ENCODE results near the gene NGF.

DNA sequence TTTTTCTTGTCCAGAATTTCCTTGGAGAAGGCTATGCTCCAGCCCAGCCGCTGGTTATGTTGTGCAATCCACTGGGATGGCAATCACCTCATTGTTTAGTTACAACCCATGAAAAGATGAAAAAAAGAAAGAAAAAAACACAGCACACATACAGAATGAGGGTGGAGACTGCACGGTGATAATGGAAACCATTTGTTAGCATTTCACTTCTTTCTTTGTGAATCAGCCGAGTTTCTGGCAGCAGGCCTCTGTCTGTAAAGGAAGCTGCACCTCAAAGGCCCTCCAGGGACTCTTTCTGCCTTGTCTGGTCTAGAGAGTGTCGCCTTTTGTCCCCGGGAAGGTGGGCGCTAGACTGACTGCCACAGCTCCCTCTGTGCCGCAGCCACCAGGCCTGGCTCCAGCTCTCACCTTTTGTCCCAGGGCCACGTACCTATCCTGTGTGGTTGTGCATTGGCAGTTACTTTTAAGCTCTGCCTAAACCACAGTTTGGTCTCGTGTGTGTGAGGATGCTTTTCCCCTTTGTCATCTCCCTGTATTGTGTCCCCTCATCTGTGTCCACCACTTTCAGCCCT lies 35.6 kb downstream of the NGF start:
- TF ChIP-seq, protein P1, sequence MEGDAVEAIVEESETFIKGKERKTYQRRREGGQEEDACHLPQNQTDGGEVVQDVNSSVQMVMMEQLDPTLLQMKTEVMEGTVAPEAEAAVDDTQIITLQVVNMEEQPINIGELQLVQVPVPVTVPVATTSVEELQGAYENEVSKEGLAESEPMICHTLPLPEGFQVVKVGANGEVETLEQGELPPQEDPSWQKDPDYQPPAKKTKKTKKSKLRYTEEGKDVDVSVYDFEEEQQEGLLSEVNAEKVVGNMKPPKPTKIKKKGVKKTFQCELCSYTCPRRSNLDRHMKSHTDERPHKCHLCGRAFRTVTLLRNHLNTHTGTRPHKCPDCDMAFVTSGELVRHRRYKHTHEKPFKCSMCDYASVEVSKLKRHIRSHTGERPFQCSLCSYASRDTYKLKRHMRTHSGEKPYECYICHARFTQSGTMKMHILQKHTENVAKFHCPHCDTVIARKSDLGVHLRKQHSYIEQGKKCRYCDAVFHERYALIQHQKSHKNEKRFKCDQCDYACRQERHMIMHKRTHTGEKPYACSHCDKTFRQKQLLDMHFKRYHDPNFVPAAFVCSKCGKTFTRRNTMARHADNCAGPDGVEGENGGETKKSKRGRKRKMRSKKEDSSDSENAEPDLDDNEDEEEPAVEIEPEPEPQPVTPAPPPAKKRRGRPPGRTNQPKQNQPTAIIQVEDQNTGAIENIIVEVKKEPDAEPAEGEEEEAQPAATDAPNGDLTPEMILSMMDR (IDR thresholded peaks at IDR 0.05; ENCODE audit: borderline replicate concordance, extremely low read depth, low read length, poor library complexity, severe bottlenecking): no peak
- no peak for TF ChIP-seq EZH2 (IDR thresholded peaks at IDR 0.05; ENCODE audit: borderline replicate concordance, low read depth, low read length, severe bottlenecking)

All from DND-41 (cell line).